Ovary (tissue), 3 donors: ENCODE measurements around the gene TMEM135.

Experiments used
- EP300 ChIP-seq: sonication (generic); formaldehyde crosslinking; IDR thresholded peaks from one replicate; pipeline ENCODE4 v1.6.1; 2017; ENCODE audit warnings: antibody characterized with exemption
- POLR2A ChIP-seq: fragments of 450-650 bp; IDR thresholded peaks from one replicate; pipeline ENCODE4 v1.6.1; 2017; ENCODE audit warnings: antibody characterized with exemption, mild to moderate bottlenecking, moderate library complexity
- TF ChIP-seq, protein P1 (sequence below), 3 donors: fragments of 450-650 bp in 2 of 3; fragments of 200-600 bp in 1 of 3; IDR thresholded peaks; one replicate each; pipeline versions ENCODE4 v1.5.1 to v1.8.0; 2016 to 2022; ENCODE audit warnings: antibody characterized with exemption in 3 of 3, mild to moderate bottlenecking in 1 of 3
- donor health status: DM: no; HTN: no; CAD: no.

DNA sequence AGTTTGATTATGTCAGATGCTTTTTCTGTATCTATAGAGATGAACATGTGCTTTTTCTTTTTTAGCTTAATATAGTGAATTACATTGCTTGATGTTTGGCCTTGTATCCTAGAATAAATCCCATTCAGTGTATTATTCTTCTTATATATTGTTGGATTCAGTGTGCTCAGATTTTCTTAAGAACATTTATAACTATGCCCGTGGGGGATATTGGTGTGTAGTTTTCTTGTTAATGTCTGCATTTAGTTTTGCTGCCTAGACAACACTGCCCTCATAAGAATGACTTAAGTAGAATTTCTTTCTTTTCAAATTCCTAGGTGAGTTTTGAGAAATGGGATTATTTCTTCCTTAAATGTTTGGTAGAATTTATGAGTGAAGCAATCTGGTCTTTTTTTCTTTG, 98.5 kb downstream of the TMEM135 start:
- TF ChIP-seq, protein P1, sequence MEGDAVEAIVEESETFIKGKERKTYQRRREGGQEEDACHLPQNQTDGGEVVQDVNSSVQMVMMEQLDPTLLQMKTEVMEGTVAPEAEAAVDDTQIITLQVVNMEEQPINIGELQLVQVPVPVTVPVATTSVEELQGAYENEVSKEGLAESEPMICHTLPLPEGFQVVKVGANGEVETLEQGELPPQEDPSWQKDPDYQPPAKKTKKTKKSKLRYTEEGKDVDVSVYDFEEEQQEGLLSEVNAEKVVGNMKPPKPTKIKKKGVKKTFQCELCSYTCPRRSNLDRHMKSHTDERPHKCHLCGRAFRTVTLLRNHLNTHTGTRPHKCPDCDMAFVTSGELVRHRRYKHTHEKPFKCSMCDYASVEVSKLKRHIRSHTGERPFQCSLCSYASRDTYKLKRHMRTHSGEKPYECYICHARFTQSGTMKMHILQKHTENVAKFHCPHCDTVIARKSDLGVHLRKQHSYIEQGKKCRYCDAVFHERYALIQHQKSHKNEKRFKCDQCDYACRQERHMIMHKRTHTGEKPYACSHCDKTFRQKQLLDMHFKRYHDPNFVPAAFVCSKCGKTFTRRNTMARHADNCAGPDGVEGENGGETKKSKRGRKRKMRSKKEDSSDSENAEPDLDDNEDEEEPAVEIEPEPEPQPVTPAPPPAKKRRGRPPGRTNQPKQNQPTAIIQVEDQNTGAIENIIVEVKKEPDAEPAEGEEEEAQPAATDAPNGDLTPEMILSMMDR (IDR thresholded peaks at IDR 0.05): no peak
- TF ChIP-seq POLR2A (no peak), EP300 (no peak)
